Thyroid gland (tissue), 4 donors: ENCODE results near the gene SORD. TPM values are rescaled to one million over a fixed set of nuclear protein-coding genes. Genes with fewer than 3 reads are reported as not detected.
"Not testable (repeated sequence)": the region's sequence is repeated elsewhere in the genome, so short reads cannot be mapped to it uniquely, and the experiment has no call there.

ENCODE experiments used
- DNase-seq, 2 donors: peaks; one replicate each; pipeline ENCODE4 v3.0.0-alpha.2; 2019
- H3K27ac ChIP-seq, 3 donors: fragments of 200-600 bp; sonication (generic); 1 replicate in 2 of 3; 2 replicates in 1 of 3; pipeline ENCODE4 v1.5.1; 2016 to 2019; ENCODE audit warnings: mild to moderate bottlenecking in 1 of 3, moderate library complexity in 1 of 3
- H3K27me3 ChIP-seq: fragments of 200-600 bp; sonication (generic); one replicate; pipeline ENCODE4 v1.5.1; 2019
- H3K36me3 ChIP-seq, 2 donors: fragments of 200-600 bp; sonication (generic); one replicate each; pipeline ENCODE4 v1.5.1; 2016 to 2019
- H3K4me1 ChIP-seq, 2 donors: fragments of 200-600 bp; sonication (generic); one replicate each; pipeline ENCODE4 v1.5.1; 2017 to 2019
- H3K4me3 ChIP-seq, 3 donors: fragments of 200-600 bp; sonication (generic); replicated peaks in 1 of 3; 1 replicate in 2 of 3; 2 replicates in 1 of 3; pipeline ENCODE4 v1.5.1; 2016; ENCODE audit warnings: mild to moderate bottlenecking in 1 of 3
- H3K9me3 ChIP-seq: fragments of 200-600 bp; sonication (generic); one replicate; pipeline ENCODE4 v1.5.1; 2017
- CTCF ChIP-seq, 6 experiments: fragments of 200-600 bp in 3 of 6; fragments of 450-650 bp in 3 of 6; sonication (generic) in 3 of 6; IDR thresholded peaks; one replicate each; pipeline ENCODE4 v1.5.1; 2016 to 2019; ENCODE audit warnings: antibody characterized with exemption in 6 of 6, mild to moderate bottlenecking in 2 of 6, inconsistent platforms in 1 of 6, moderate library complexity in 1 of 6
- POLR2A ChIP-seq, 2 donors: fragments of 450-650 bp; IDR thresholded peaks; one replicate each; pipeline ENCODE4 v1.6.1; 2017; ENCODE audit warnings: antibody characterized with exemption in 2 of 2, mild to moderate bottlenecking in 2 of 2, moderate library complexity in 1 of 2
- WGBS, 2 donors: methylation state at CpG; one replicate each; pipeline ENCODE4 v1.1.5; 2017; 5-methylcytosine and 5-hydroxymethylcytosine counted together
- intact Hi-C: fragments of 100-400 bp; cut with DNase I; formaldehyde crosslinking; loops from one replicate; pipeline ENCODE4 v1.15.1; 2023
- total RNA-seq, 4 donors: library from RNA; depleted of rRNA; stranded (reverse); fragments of >200 nt; gene quantifications; one replicate each; pipeline ENCODE4 v1.2.3, GENCODE V29; 2016

Gene SORD
- total RNA-seq, 4 donors from 2014 or later = 241 to 831 (median 477) TPM

GRCh38 chr15:44999105-44999504 is 23.9 kb upstream of the SORD start:
- intact Hi-C loops = no loop called here
- no peaks in the 10 kb centered on the region for H3K27me3 ChIP-seq
- H3K27ac ChIP-seq = no peak overlapping the region
- DNase-seq = no peak
- no peaks in the 10 kb centered on the region for H3K9me3 ChIP-seq
- TF ChIP-seq POLR2A (IDR thresholded peaks at IDR 0.05) (no peak), CTCF (IDR thresholded peaks at IDR 0.05) (no peak)
- H3K4me1 ChIP-seq = peaks cover 14 to 25% of the 10 kb centered on the region in 2 donors
- WGBS, 2 donors = 88 to 91% methylated on average over 2 of the region's 2 CpGs
- H3K36me3 ChIP-seq = no peaks in the 10 kb centered on the region
- H3K4me3 ChIP-seq = no peak overlapping the region

GRCh38 chr15:45001180-45001579 is 21.8 kb upstream of the SORD start:
- WGBS, 2 donors = 50 to 57% methylated on average over 1 of the region's 1 CpG

DNA sequence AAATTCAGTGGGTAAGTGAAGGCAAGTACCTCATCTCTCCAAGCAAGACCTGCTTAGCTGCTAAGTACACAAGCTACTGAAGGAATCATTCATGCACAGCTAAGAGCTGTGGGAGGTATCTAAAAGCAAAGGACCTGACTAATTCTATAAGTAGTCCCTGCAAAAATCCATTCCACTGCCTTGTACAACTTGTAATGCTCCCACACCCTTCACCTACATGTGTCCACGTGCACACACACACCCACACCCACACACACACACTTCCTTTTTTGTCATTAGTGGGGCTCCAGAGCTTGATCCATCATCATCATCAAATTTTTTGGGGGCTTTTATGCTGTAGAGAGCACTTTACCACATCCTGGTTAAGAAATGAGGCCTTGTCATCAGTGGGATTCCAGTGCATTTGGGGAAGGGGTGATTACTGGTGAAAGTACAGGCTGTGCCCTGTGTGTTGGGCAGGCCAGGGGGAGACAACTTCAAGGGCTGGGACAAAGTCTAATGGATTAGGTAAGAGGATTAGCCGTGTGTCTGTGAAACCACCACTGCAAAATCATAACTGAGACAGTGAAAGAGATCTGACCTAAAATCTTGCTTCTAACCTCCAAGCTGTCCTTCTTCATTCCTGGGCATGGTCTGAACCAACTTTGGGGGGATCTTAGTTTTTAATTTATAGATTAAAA is 19.1 kb upstream of the SORD start:
- DNase-seq = peak; percentile 33 to 39

More at GRCh38 chr15:45001180-45001579, 21.8 kb upstream of the SORD start:
- H3K36me3 ChIP-seq, H3K27me3 ChIP-seq, H3K9me3 ChIP-seq, DNase-seq, intact Hi-C loops, H3K4me3 ChIP-seq: not testable (repeated sequence)
- Histone ChIP-seq H3K4me1 (peaks cover 21 to 43% of the 10 kb centered on the region in 2 donors), H3K27ac (peak overlapping the region in 2 of 3 donors; percentile 89)

GRCh38 chr15:45004590-45005175 is 18.3 kb upstream of the SORD start:
- intact Hi-C loops, H3K36me3 ChIP-seq, H3K4me3 ChIP-seq, H3K9me3 ChIP-seq, DNase-seq, H3K27me3 ChIP-seq: not testable (repeated sequence)
- peak overlapping the region; percentile 87 to 89 (median 89) for H3K27ac ChIP-seq
- 95 to 98% methylated on average over 5 of the region's 5 CpGs for WGBS, 2 donors
- H3K4me1 ChIP-seq = peaks cover 31 to 58% of the 10 kb centered on the region in 2 donors

More for the DNA sequence above, 19.1 kb upstream of the SORD start:
- peak in 1 of 2 donors; percentile 22 for TF ChIP-seq POLR2A (IDR thresholded peaks at IDR 0.05)
- H3K4me3 ChIP-seq, H3K36me3 ChIP-seq, H3K9me3 ChIP-seq, H3K27me3 ChIP-seq, intact Hi-C loops: not testable (repeated sequence)
- peak overlapping the region; percentile 87 to 89 (median 89) for H3K27ac ChIP-seq
- H3K4me1 ChIP-seq = peaks cover 31 to 58% of the 10 kb centered on the region in 2 donors
- 19 to 36% methylated on average over 2 of the region's 2 CpGs for WGBS, 2 donors

GRCh38 chr15:45009046-45009445 is 13.9 kb upstream of the SORD start:
- Histone ChIP-seq H3K4me3 (no peak overlapping the region), H3K4me1 (peaks cover 29 to 45% of the 10 kb centered on the region in 2 donors), H3K9me3 (no peaks in the 10 kb centered on the region), H3K27ac (no peak overlapping the region), H3K36me3 (no peaks in the 10 kb centered on the region), H3K27me3 (no peaks in the 10 kb centered on the region)
- intact Hi-C loops = no loop called here
- 87 to 90% methylated on average over 2 of the region's 2 CpGs for WGBS, 2 donors
- DNase-seq = no peak
- TF ChIP-seq CTCF (IDR thresholded peaks at IDR 0.05) (no peak), POLR2A (IDR thresholded peaks at IDR 0.05) (no peak)

DNA sequence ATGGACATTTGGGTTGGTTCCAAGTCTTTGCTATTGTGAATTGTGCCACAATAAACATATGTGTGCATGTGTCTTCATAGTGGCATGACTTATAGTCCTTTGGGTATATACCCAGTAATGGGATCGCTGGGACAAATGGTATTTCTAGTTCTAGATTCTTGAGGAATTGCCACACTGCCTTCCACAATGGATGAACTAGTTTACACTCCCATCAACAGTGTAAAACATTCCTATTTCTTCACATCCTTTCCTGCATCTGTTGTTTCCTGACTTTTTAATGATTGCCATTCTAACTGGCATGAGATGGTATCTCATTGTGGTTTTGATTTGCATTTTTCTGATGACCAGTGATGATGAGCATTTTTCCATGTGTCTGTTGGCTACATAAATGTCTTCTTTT is 7.9 kb upstream of the SORD start:
- H3K4me3 ChIP-seq, H3K27ac ChIP-seq, H3K36me3 ChIP-seq, intact Hi-C loops, DNase-seq, H3K9me3 ChIP-seq, H3K27me3 ChIP-seq: not testable (repeated sequence)
- WGBS, 2 donors = 88 to 94% methylated on average over 1 of the region's 1 CpG
- peaks cover 11 to 12% of the 10 kb centered on the region in 2 donors for H3K4me1 ChIP-seq

- H3K9me3 ChIP-seq, H3K4me3 ChIP-seq, DNase-seq, H3K27ac ChIP-seq, H3K27me3 ChIP-seq, H3K36me3 ChIP-seq, intact Hi-C loops: not testable (repeated sequence)
- peaks cover 5 to 20% of the 10 kb centered on the region in 2 donors for H3K4me1 ChIP-seq
- 80 to 81% methylated on average over 5 to 9 of the region's 9 CpGs for WGBS, 2 donors
Measured at GRCh38 chr15:45020222-45020900, 2.6 kb upstream of the SORD start.

DNA sequence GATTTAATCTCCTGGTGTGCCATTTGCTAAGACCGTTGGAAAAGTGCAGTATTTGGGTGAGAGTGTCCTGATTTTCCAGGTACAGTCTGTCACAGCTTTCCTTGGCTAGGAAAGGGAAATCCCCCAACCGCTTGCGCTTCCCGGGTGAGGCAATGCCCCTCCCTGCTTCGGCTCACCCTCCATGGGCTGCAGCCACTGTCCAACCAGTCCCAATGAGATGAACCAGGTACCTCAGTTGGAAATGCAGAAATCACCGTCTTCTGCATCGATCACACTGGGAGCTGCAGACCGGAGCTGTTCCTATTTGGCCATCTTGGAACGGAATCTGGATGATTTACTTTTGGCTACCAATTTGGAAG is 2.1 kb upstream of the SORD start:
- H3K36me3 ChIP-seq, intact Hi-C loops, DNase-seq, H3K27me3 ChIP-seq, H3K9me3 ChIP-seq, H3K4me3 ChIP-seq: not testable (repeated sequence)
- 93 to 96% methylated on average over 9 of the region's 9 CpGs for WGBS, 2 donors
- peak overlapping the region in 1 of 3 donors; percentile 33 for H3K27ac ChIP-seq
- peaks cover 5 to 20% of the 10 kb centered on the region in 2 donors for H3K4me1 ChIP-seq
